Measurements from ENCODE around the gene STK24. TPM values are rescaled to one million over a fixed set of nuclear protein-coding genes. Genes with fewer than 3 reads are reported as not detected.
"Not testable (repeated sequence)": the region's sequence is repeated elsewhere in the genome, so short reads cannot be mapped to it uniquely, and the experiment has no call there.

The STK24 gene
- polyA plus RNA-seq (2013, experiment 1 of 2): 143 TPM
- polyA plus RNA-seq (2013, experiment 2 of 2): 145 TPM

DNA sequence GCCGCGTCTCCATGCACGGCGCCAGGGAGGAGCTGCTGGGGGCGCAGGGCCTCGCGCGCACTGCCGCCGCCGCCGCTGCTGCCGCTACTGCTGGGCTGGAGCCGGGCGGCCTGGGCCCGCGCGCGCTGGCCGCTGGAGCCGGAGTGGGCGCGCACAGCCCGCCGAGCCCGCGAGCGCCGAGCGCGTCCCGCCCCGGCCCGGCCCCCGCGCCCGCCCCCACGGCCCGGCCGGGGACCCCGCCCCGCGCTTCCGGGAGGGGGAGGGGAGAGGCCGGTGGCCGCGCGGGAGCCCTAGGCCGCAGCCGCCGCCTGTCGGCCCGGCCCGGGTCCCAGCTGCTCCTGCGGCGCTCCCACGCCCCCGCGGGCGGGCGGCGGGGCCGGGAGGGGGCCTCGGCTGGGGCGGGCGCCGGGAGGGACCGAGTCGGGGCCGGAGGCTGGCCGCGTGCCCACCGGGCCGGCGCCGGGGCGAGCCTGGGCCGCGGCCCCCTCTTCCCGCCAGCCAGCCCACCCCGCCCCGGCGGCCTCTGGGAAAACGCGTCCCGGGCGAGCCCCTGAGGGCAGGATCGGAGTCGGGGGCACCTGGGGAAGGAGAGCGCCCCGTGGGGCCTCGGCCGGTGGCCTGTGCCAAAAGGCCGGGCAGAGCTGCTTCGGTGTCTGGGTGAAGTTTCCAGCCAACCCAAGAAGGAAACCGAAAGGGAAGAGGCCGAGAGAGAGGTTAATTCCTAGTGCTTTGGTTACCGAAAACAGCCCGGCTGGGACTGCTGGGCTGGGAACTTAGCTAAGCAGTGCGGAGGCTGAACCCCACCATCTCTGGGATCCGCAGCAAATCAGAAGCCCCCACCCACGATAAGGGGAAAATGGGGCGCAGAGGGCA lies at the start of gene STK24:
Gene STK24 (minus strand): TSS at position 145 of the 873 bp plus-strand sequence. CDS start 321 bp downstream, outside the sequence.
- H3K79me2 ChIP-seq (ENCODE audit: control insufficient read depth, insufficient read depth, low read length): peaks cover 42% of the 10 kb centered on the region
- peak within 1 kb of the TSS; percentile 99 for H2BK120ac ChIP-seq (ENCODE audit: low read depth, low read length)
- H3K18ac ChIP-seq (ENCODE audit: low read length): peak within 1 kb of the TSS; percentile 100
- peak within 1 kb of the TSS; percentile 99 for H3K27ac ChIP-seq (ENCODE audit: low read depth, low read length)
- H3K4me3 ChIP-seq (ENCODE audit: low read length): peak within 1 kb of the TSS; percentile 60
- no peaks in the 10 kb centered on the region for H3K36me3 ChIP-seq (ENCODE audit: control insufficient read depth, insufficient read depth, low read length)
- no peak within 1 kb of the TSS for H2BK15ac ChIP-seq (replicated peaks; ENCODE audit: low read depth)
- peak within 1 kb of the TSS; percentile 91 for H2AK5ac ChIP-seq (ENCODE audit: low read length)
- H3K79me1 ChIP-seq (ENCODE audit: low read length): peaks cover 7% of the 10 kb centered on the region
- peak within 1 kb of the TSS; percentile 71 for H3K23ac ChIP-seq (ENCODE audit: low read length)
- DNase-seq: peak; percentile 77
- peak within 1 kb of the TSS; percentile 89 for H2BK5ac ChIP-seq (ENCODE audit: low read length)
- peak within 1 kb of the TSS; percentile 94 for H3K4me2 ChIP-seq (ENCODE audit: low read length)
- peak within 1 kb of the TSS; percentile 93 for H3K4ac ChIP-seq (ENCODE audit: low read depth, low read length)
- peak within 1 kb of the TSS; percentile 97 for H3K56ac ChIP-seq (ENCODE audit: low read length)
- WGBS (ENCODE audit: extremely low coverage, insufficient coverage, low lambda C conversion rate): no CpG with 5 or more reads among the region's 103 CpGs
- H3K9ac ChIP-seq (ENCODE audit: low read length): peak within 1 kb of the TSS; percentile 99
- H4K8ac ChIP-seq (ENCODE audit: low read depth, low read length): peak within 1 kb of the TSS; percentile 100
- no peak within 1 kb of the TSS for H4K5ac ChIP-seq (ENCODE audit: low read length)
- no peaks in the 10 kb centered on the region for H3K27me3 ChIP-seq (ENCODE audit: insufficient read depth, low read length, poor library complexity)
- peaks cover 4% of the 10 kb centered on the region for H3K4me1 ChIP-seq (ENCODE audit: control insufficient read depth, low read depth, low read length)

DNA sequence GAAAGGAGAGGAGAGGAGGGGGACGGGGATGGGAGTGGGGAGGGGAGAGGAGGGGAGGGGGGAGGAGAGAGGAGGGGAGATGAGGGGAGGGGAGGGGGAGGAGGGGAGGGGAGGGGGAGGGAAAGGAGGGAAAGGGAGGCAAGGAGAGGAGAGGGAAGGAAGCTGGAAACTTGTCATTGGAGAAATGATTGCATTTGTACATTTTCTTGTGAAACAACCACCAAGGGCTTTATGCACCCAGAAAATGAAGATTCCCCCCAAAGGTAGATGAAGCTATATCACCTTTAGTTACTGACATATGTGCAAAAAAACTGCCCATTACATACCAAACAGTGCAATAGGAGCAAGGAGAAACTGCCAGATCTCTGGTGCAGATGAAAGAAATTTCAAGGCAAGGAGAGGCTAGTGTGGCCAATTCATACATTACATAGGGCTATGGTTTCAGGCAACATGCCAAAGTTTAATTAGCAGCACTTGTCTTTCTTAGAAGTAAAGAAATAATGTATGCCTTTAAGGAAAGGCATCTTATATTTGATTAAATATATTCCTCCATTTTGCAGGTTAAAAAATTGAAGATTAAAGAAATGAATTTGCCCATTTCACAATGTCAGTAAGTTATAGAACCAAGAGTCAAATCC lies 49.5 kb upstream of the STK24 start:
- no peak overlapping the region for H3K27ac ChIP-seq (ENCODE audit: low read depth, low read length)
- H2BK5ac ChIP-seq (ENCODE audit: low read length): no peak overlapping the region
- H3K79me1 ChIP-seq (ENCODE audit: low read length): no peaks in the 10 kb centered on the region
- H3K4me3 ChIP-seq (ENCODE audit: low read length): no peak overlapping the region
- H2BK120ac ChIP-seq (ENCODE audit: low read depth, low read length): no peak overlapping the region
- H2BK15ac ChIP-seq (replicated peaks; ENCODE audit: low read depth): no peak overlapping the region
- no peak overlapping the region for H3K18ac ChIP-seq (ENCODE audit: low read length)
- H3K9ac ChIP-seq (ENCODE audit: low read length): no peak overlapping the region
- no peaks in the 10 kb centered on the region for H3K79me2 ChIP-seq (ENCODE audit: control insufficient read depth, insufficient read depth, low read length)
- no peaks in the 10 kb centered on the region for H3K36me3 ChIP-seq (ENCODE audit: control insufficient read depth, insufficient read depth, low read length)
- H3K4ac ChIP-seq (ENCODE audit: low read depth, low read length): no peak overlapping the region
- no peak overlapping the region for H2AK5ac ChIP-seq (ENCODE audit: low read length)
- no CpG with 5 or more reads among the region's 1 CpG for WGBS (ENCODE audit: extremely low coverage, insufficient coverage, low lambda C conversion rate)
- H3K4me1 ChIP-seq (ENCODE audit: control insufficient read depth, low read depth, low read length): no peaks in the 10 kb centered on the region
- H3K56ac ChIP-seq (ENCODE audit: low read length): no peak overlapping the region
- no peak overlapping the region for H4K8ac ChIP-seq (ENCODE audit: low read depth, low read length)
- no peak overlapping the region for H3K23ac ChIP-seq (ENCODE audit: low read length)
- H3K4me2 ChIP-seq (ENCODE audit: low read length): no peak overlapping the region
- no peak overlapping the region for H4K5ac ChIP-seq (ENCODE audit: low read length)
- H3K27me3 ChIP-seq (ENCODE audit: insufficient read depth, low read length, poor library complexity): no peaks in the 10 kb centered on the region
- DNase-seq: no peak

DNA sequence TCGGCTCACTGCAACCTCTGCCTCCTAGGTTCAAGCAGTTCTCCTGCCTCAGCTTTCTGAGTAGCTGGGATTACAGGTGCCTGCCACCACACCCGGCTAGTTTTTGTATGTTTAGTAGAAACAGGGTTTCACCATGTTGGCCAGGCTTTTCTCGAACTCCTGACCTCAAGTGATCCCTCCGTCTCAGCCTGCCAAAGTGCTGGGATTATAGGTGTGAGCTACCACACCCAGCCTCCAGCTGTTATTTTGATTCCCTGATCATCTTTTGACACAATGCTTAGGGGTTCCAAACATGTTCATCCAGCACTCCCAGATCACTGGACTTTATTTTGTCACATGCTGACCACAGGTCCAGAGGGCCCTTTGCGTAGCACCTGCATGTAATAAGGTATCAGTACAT lies 47.7 kb upstream of the STK24 start:
- H2BK5ac ChIP-seq (ENCODE audit: low read length); DNase-seq; H3K36me3 ChIP-seq (ENCODE audit: control insufficient read depth, insufficient read depth, low read length); H3K4me3 ChIP-seq (ENCODE audit: low read length); H2AK5ac ChIP-seq (ENCODE audit: low read length); H3K4ac ChIP-seq (ENCODE audit: low read depth, low read length); H3K79me2 ChIP-seq (ENCODE audit: control insufficient read depth, insufficient read depth, low read length); H3K23ac ChIP-seq (ENCODE audit: low read length); H3K4me2 ChIP-seq (ENCODE audit: low read length); H3K56ac ChIP-seq (ENCODE audit: low read length); H3K27ac ChIP-seq (ENCODE audit: low read depth, low read length); H3K79me1 ChIP-seq (ENCODE audit: low read length); H3K4me1 ChIP-seq (ENCODE audit: control insufficient read depth, low read depth, low read length); H2BK120ac ChIP-seq (ENCODE audit: low read depth, low read length); H3K27me3 ChIP-seq (ENCODE audit: insufficient read depth, low read length, poor library complexity); H2BK15ac ChIP-seq (replicated peaks; ENCODE audit: low read depth); H4K5ac ChIP-seq (ENCODE audit: low read length); H3K18ac ChIP-seq (ENCODE audit: low read length); H3K9ac ChIP-seq (ENCODE audit: low read length); H4K8ac ChIP-seq (ENCODE audit: low read depth, low read length): not testable (repeated sequence)
- WGBS (ENCODE audit: extremely low coverage, insufficient coverage, low lambda C conversion rate): no CpG with 5 or more reads among the region's 5 CpGs

DNA sequence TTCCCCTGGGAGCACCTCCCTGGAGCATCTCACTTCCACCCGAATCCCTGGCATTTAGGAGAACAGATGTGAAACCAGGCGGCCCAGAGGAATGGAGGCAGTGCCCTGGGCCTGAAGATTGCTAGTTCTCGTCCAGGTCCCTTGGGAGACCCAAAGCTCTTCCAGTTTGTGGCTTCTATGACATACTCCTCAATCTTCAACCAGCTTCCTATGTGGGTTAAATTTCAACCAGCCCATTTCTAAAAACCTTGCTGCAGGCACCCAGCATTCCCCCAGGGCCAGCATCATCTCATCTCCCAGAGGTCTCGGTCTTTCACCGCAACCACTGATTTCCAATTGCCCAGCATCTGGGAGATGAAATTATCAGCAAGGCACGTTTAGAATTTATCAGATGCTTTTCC lies 46.0 kb upstream of the STK24 start:
- WGBS (ENCODE audit: extremely low coverage, insufficient coverage, low lambda C conversion rate): no CpG with 5 or more reads among the region's 6 CpGs
- no peak for DNase-seq
- H3K79me2 ChIP-seq (ENCODE audit: control insufficient read depth, insufficient read depth, low read length): no peaks in the 10 kb centered on the region
- H3K4me2 ChIP-seq (ENCODE audit: low read length): no peak overlapping the region
- no peak overlapping the region for H2AK5ac ChIP-seq (ENCODE audit: low read length)
- H3K4ac ChIP-seq (ENCODE audit: low read depth, low read length): no peak overlapping the region
- H2BK5ac ChIP-seq (ENCODE audit: low read length): no peak overlapping the region
- H3K36me3 ChIP-seq (ENCODE audit: control insufficient read depth, insufficient read depth, low read length): no peaks in the 10 kb centered on the region
- no peak overlapping the region for H2BK15ac ChIP-seq (replicated peaks; ENCODE audit: low read depth)
- H3K27me3 ChIP-seq (ENCODE audit: insufficient read depth, low read length, poor library complexity): no peaks in the 10 kb centered on the region
- no peak overlapping the region for H3K9ac ChIP-seq (ENCODE audit: low read length)
- no peak overlapping the region for H3K23ac ChIP-seq (ENCODE audit: low read length)
- no peaks in the 10 kb centered on the region for H3K79me1 ChIP-seq (ENCODE audit: low read length)
- H3K4me3 ChIP-seq (ENCODE audit: low read length): no peak overlapping the region
- no peaks in the 10 kb centered on the region for H3K4me1 ChIP-seq (ENCODE audit: control insufficient read depth, low read depth, low read length)
- H3K18ac ChIP-seq (ENCODE audit: low read length): no peak overlapping the region
- no peak overlapping the region for H4K8ac ChIP-seq (ENCODE audit: low read depth, low read length)
- H3K56ac ChIP-seq (ENCODE audit: low read length): no peak overlapping the region
- no peak overlapping the region for H3K27ac ChIP-seq (ENCODE audit: low read depth, low read length)
- H2BK120ac ChIP-seq (ENCODE audit: low read depth, low read length): no peak overlapping the region
- no peak overlapping the region for H4K5ac ChIP-seq (ENCODE audit: low read length)

- no CpG with 5 or more reads among the region's 3 CpGs for WGBS (ENCODE audit: extremely low coverage, insufficient coverage, low lambda C conversion rate)
- no peak overlapping the region for H4K5ac ChIP-seq (ENCODE audit: low read length)
- no peak overlapping the region for H2AK5ac ChIP-seq (ENCODE audit: low read length)
- no peaks in the 10 kb centered on the region for H3K79me1 ChIP-seq (ENCODE audit: low read length)
- H3K27me3 ChIP-seq (ENCODE audit: insufficient read depth, low read length, poor library complexity): no peaks in the 10 kb centered on the region
- H3K4me1 ChIP-seq (ENCODE audit: control insufficient read depth, low read depth, low read length): no peaks in the 10 kb centered on the region
- no peak overlapping the region for H2BK120ac ChIP-seq (ENCODE audit: low read depth, low read length)
- no peak overlapping the region for H2BK15ac ChIP-seq (replicated peaks; ENCODE audit: low read depth)
- no peak overlapping the region for H3K18ac ChIP-seq (ENCODE audit: low read length)
- no peak overlapping the region for H3K4ac ChIP-seq (ENCODE audit: low read depth, low read length)
- no peak for DNase-seq
- no peak overlapping the region for H3K56ac ChIP-seq (ENCODE audit: low read length)
- H3K9ac ChIP-seq (ENCODE audit: low read length): no peak overlapping the region
- no peak overlapping the region for H3K4me2 ChIP-seq (ENCODE audit: low read length)
- H2BK5ac ChIP-seq (ENCODE audit: low read length): no peak overlapping the region
- H4K8ac ChIP-seq (ENCODE audit: low read depth, low read length): no peak overlapping the region
- no peaks in the 10 kb centered on the region for H3K79me2 ChIP-seq (ENCODE audit: control insufficient read depth, insufficient read depth, low read length)
- no peak overlapping the region for H3K27ac ChIP-seq (ENCODE audit: low read depth, low read length)
- no peaks in the 10 kb centered on the region for H3K36me3 ChIP-seq (ENCODE audit: control insufficient read depth, insufficient read depth, low read length)
- no peak overlapping the region for H3K23ac ChIP-seq (ENCODE audit: low read length)
- H3K4me3 ChIP-seq (ENCODE audit: low read length): no peak overlapping the region
Measured at GRCh38 chr13:98619556-98619955, 42.6 kb upstream of the STK24 start.
